Stimulated activated effector memory CD8-positive, alpha-beta T cell treated with anti-CD3 and anti-CD28 coated beads, Interleukin-12 subunit alpha, Interleukin-12 subunit beta, amount 100 ng/mL, for 72 hours (primary cell): ENCODE results near the gene SCAMP5.

ENCODE experiments used
- ATAC-seq: fragments of 150-1000 bp; cut with Tn5 transposase; 2 replicates; pipeline ENCODE4 v1.10.0; 2021
- DNase-seq, 2 donors: peaks; one replicate each; pipeline ENCODE4 v3.0.0; 2021 to 2022; ENCODE audit warnings: low spot score in 2 of 2
- H3K27ac Mint-ChIP-seq: one replicate; pipeline ENCODE4 v1.8.0; 2022; ENCODE audit warnings: mild to moderate bottlenecking, mixed read lengths
- H3K36me3 Mint-ChIP-seq: one replicate; pipeline ENCODE4 v1.8.0; 2022; ENCODE audit warnings: mild to moderate bottlenecking, mixed read lengths
- H3K4me1 Mint-ChIP-seq: one replicate; pipeline ENCODE4 v1.8.0; 2022; ENCODE audit warnings: mixed read lengths
- H3K4me3 Mint-ChIP-seq: one replicate; pipeline ENCODE4 v1.8.0; 2022; ENCODE audit warnings: mild to moderate bottlenecking, mixed read lengths
- H3K9me3 Mint-ChIP-seq: one replicate; pipeline ENCODE4 v1.8.0; 2022; ENCODE audit warnings: mixed read lengths

SCAMP5 gene

GRCh38 chr15:74995182-74995778, at the start of gene SCAMP5:
TSS of gene SCAMP5 (plus strand) at chr15:74995563. CDS start at chr15:75011840, 16,277 bp downstream.
- DNase-seq: peak; percentile 94 to 98
- no peaks in the 10 kb centered on the region for H3K36me3 Mint-ChIP-seq
- ATAC-seq: peak; percentile 94
- H3K4me1 Mint-ChIP-seq: peaks cover 28% of the 10 kb centered on the region
- H3K9me3 Mint-ChIP-seq: no peaks in the 10 kb centered on the region
- peak within 1 kb of the TSS; percentile 68 for H3K4me3 Mint-ChIP-seq
- peak within 1 kb of the TSS; percentile 66 for H3K27ac Mint-ChIP-seq

- Mint-ChIP-seq H3K36me3 (no peaks in the 10 kb centered on the region), H3K4me1 (peaks cover under 1% of the 10 kb centered on the region), H3K27ac (no peak overlapping the region), H3K9me3 (no peaks in the 10 kb centered on the region), H3K4me3 (no peak overlapping the region)
- peak; percentile 73 to 91 for DNase-seq
- ATAC-seq: peak; percentile 82
Measured at GRCh38 chr15:74950078-74950908, 45.1 kb upstream of the SCAMP5 start.

GRCh38 chr15:74951006-74951405, 44.4 kb upstream of the SCAMP5 start:
- ATAC-seq: no peak
- no peak overlapping the region for H3K27ac Mint-ChIP-seq
- no peaks in the 10 kb centered on the region for H3K9me3 Mint-ChIP-seq

GRCh38 chr15:74954515-74954914, 40.8 kb upstream of the SCAMP5 start:
- Mint-ChIP-seq H3K4me3 (peak overlapping the region; percentile 61), H3K4me1 (peaks cover 26% of the 10 kb centered on the region), H3K27ac (no peak overlapping the region), H3K9me3 (no peaks in the 10 kb centered on the region), H3K36me3 (no peaks in the 10 kb centered on the region)
- ATAC-seq (no peak), DNase-seq (no peak)

More at GRCh38 chr15:74951006-74951405, 44.4 kb upstream of the SCAMP5 start:
- Mint-ChIP-seq H3K4me3 (no peak overlapping the region), H3K4me1 (peaks cover 5% of the 10 kb centered on the region), H3K36me3 (no peaks in the 10 kb centered on the region)
- no peak for DNase-seq

GRCh38 chr15:74955017-74955416, 40.3 kb upstream of the SCAMP5 start:
- DNase-seq (no peak), ATAC-seq (no peak)
- no peaks in the 10 kb centered on the region for H3K36me3 Mint-ChIP-seq
- peaks cover 27% of the 10 kb centered on the region for H3K4me1 Mint-ChIP-seq
- no peaks in the 10 kb centered on the region for H3K9me3 Mint-ChIP-seq
- H3K27ac Mint-ChIP-seq: no peak overlapping the region
- peak overlapping the region; percentile 61 for H3K4me3 Mint-ChIP-seq

- peaks cover 36% of the 10 kb centered on the region for H3K4me1 Mint-ChIP-seq
- H3K36me3 Mint-ChIP-seq: no peaks in the 10 kb centered on the region
- ATAC-seq: peak; percentile 57
- no peak overlapping the region for H3K27ac Mint-ChIP-seq
- H3K4me3 Mint-ChIP-seq: peak overlapping the region; percentile 61
- no peaks in the 10 kb centered on the region for H3K9me3 Mint-ChIP-seq
- peak in 1 of 2 donors; percentile 26 for DNase-seq
Measured at GRCh38 chr15:74955796-74956647, 39.3 kb upstream of the SCAMP5 start.

- ATAC-seq: peak; percentile 90
- peak within 1 kb of the TSS; percentile 61 for H3K4me3 Mint-ChIP-seq
- peaks cover under 1% of the 10 kb centered on the region for H3K36me3 Mint-ChIP-seq
- peak; percentile 58 to 83 for DNase-seq
- H3K9me3 Mint-ChIP-seq: no peaks in the 10 kb centered on the region
- no peak within 1 kb of the TSS for H3K27ac Mint-ChIP-seq
- H3K4me1 Mint-ChIP-seq: peaks cover 42% of the 10 kb centered on the region
Measured at GRCh38 chr15:74956648-74957475, 38.5 kb upstream of the SCAMP5 start, which contains the start of gene RPP25. TSS of gene RPP25 (minus strand) at chr15:74956772. CDS start at chr15:74956583, 189 bp downstream.

GRCh38 chr15:74957476-74958035, 37.8 kb upstream of the SCAMP5 start:
- Mint-ChIP-seq H3K27ac (no peak overlapping the region), H3K36me3 (peaks cover 4% of the 10 kb centered on the region), H3K4me3 (peak overlapping the region; percentile 61), H3K9me3 (no peaks in the 10 kb centered on the region), H3K4me1 (peaks cover 42% of the 10 kb centered on the region)
- ATAC-seq (no peak), DNase-seq (no peak)

GRCh38 chr15:74958320-74958907, 36.9 kb upstream of the SCAMP5 start:
- H3K27ac Mint-ChIP-seq: no peak overlapping the region
- H3K4me3 Mint-ChIP-seq: peak overlapping the region; percentile 61
- no peak for DNase-seq
- no peaks in the 10 kb centered on the region for H3K9me3 Mint-ChIP-seq
- peaks cover 4% of the 10 kb centered on the region for H3K36me3 Mint-ChIP-seq
- peaks cover 42% of the 10 kb centered on the region for H3K4me1 Mint-ChIP-seq
- no peak for ATAC-seq

GRCh38 chr15:74958908-74959585, 36.3 kb upstream of the SCAMP5 start:
- Mint-ChIP-seq H3K4me3 (peak overlapping the region; percentile 61), H3K36me3 (peaks cover 4% of the 10 kb centered on the region), H3K4me1 (peaks cover 42% of the 10 kb centered on the region), H3K9me3 (no peaks in the 10 kb centered on the region), H3K27ac (no peak overlapping the region)
- no peak for ATAC-seq
- DNase-seq: no peak

GRCh38 chr15:74959586-74959939, 35.8 kb upstream of the SCAMP5 start:
- Mint-ChIP-seq H3K36me3 (peaks cover 4% of the 10 kb centered on the region), H3K4me1 (peaks cover 42% of the 10 kb centered on the region), H3K4me3 (peak overlapping the region; percentile 61), H3K9me3 (no peaks in the 10 kb centered on the region), H3K27ac (no peak overlapping the region)
- no peak for DNase-seq
- ATAC-seq: no peak

GRCh38 chr15:74960286-74960685, 35.1 kb upstream of the SCAMP5 start:
- no peak for ATAC-seq
- H3K27ac Mint-ChIP-seq: peak overlapping the region; percentile 55
- no peak for DNase-seq
- no peaks in the 10 kb centered on the region for H3K9me3 Mint-ChIP-seq
- peaks cover 42% of the 10 kb centered on the region for H3K4me1 Mint-ChIP-seq
- H3K4me3 Mint-ChIP-seq: no peak overlapping the region
- peaks cover 4% of the 10 kb centered on the region for H3K36me3 Mint-ChIP-seq

- H3K9me3 Mint-ChIP-seq: no peaks in the 10 kb centered on the region
- H3K4me3 Mint-ChIP-seq: no peak overlapping the region
- peaks cover 37% of the 10 kb centered on the region for H3K4me1 Mint-ChIP-seq
- peak; percentile 69 for ATAC-seq
- no peak for DNase-seq
- peak overlapping the region; percentile 55 for H3K27ac Mint-ChIP-seq
- peaks cover 4% of the 10 kb centered on the region for H3K36me3 Mint-ChIP-seq
Measured at GRCh38 chr15:74960995-74961588, 34.3 kb upstream of the SCAMP5 start.
